HEK293T (cell line): Measurements from ENCODE around the gene PHKG2.

ENCODE experiments used
- BHLHE40 ChIP-seq: fragments of 450-650 bp; IDR thresholded peaks from 2 replicates; pipeline ENCODE4 v1.6.1; 2016; ENCODE audit warnings: mild to moderate bottlenecking, moderate library complexity, borderline replicate concordance
- HDGF ChIP-seq: fragments of 450-650 bp; IDR thresholded peaks from 2 replicates; pipeline ENCODE4 v1.6.1; 2017; ENCODE audit warnings: antibody characterized with exemption, borderline replicate concordance
- TF ChIP-seq, protein P1 (sequence below): fragments of 450-650 bp; IDR thresholded peaks from 2 replicates; pipeline ENCODE4 v1.6.1; 2016

DNA sequence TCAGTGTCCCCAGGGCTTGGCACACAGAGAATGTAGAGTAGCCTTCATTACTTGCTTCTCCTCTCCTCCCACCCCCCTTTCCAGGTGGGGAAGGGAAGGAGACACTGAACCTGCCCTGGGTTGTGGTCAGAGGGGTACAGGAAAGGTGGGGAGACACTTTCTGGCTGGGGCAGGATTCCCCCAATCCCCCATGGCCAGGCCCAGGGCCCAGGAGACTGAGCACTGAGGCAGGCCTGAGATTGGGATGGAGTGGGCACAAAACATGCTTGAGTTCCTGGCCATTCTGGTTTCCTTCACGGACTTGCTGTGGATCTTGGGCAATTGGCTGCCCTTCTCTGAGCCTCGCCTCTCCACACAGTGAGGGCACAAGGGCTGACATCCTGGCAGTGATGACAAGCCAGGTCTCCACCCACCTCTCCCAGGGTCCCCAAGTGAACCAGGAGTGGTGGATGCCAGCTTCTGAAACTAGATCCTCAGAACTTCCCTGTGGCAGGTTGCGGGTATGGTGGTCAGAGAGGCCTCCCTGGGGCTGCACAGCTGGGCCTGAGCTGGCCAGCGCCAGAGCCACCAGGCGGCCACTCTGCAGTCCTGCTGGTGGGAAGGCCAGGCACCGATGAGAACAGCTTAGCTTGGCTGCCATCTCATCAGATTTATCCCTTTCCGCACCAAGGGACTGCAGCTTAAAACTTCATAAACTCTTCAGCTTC, 29.5 kb downstream of the PHKG2 start:
- TF ChIP-seq, protein P1, sequence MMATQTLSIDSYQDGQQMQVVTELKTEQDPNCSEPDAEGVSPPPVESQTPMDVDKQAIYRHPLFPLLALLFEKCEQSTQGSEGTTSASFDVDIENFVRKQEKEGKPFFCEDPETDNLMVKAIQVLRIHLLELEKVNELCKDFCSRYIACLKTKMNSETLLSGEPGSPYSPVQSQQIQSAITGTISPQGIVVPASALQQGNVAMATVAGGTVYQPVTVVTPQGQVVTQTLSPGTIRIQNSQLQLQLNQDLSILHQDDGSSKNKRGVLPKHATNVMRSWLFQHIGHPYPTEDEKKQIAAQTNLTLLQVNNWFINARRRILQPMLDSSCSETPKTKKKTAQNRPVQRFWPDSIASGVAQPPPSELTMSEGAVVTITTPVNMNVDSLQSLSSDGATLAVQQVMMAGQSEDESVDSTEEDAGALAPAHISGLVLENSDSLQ = no peak
- TF ChIP-seq BHLHE40 = no peak
- TF ChIP-seq HDGF = no peak
